Epithelial cell of proximal tubule (primary cell): Measurements from ENCODE around the gene RPL21. TPM values are rescaled to one million over a fixed set of nuclear protein-coding genes. Genes with fewer than 3 reads are reported as not detected.
"Not testable (repeated sequence)": the region's sequence is repeated elsewhere in the genome, so short reads cannot be mapped to it uniquely, and the experiment has no call there.

ENCODE experiments used
- DNase-seq: peaks from one replicate; pipeline ENCODE4 v3.0.0-alpha.2; 2011; ENCODE audit warnings: low read depth
- H3K4me3 ChIP-seq: 2 replicates; pipeline ENCODE4 v1.5.1; 2011; ENCODE audit warnings: low read depth, mild to moderate bottlenecking, low read length
- CTCF ChIP-seq: conservative IDR thresholded peaks from 2 replicates; pipeline ENCODE4 v1.5.1; 2012; ENCODE audit warnings: low read depth, mild to moderate bottlenecking, low read length
- total RNA-seq: library from RNA; depleted of rRNA; stranded (reverse); fragments of >200 nt; gene quantifications from 2 replicates; pipeline ENCODE4 v1.2.3, GENCODE V29; 2015

RPL21 gene
- total RNA-seq, 1 donor from 2014 or later, result 1,691 TPM

GRCh38 chr13:27211771-27212364, 39.5 kb upstream of the RPL21 start:
- H3K4me3 ChIP-seq, result no peak overlapping the region
- no peak for TF ChIP-seq CTCF
- DNase-seq, result peak; percentile 43

- DNase-seq, H3K4me3 ChIP-seq: not testable (repeated sequence)
Observed at GRCh38 chr13:27213386-27213785, 38.0 kb upstream of the RPL21 start.

DNA sequence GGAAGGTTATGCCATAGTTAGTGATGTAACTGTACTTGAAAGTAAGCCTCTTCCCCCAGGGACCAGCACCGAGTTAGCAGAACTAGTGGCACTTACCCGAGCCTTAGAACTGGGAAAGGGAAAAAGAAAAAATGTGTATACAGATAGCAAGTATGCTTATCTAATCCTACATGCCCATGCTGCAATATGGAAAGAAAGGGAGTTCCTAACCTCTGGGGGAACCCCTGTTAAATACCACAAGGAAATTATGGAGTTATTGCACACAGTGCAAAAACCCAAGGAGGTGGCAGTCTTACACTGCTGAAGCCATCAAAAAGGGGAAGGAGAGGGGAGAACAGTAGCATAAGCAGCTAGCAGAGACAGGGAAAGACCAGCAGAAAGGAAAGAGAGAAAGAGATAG, 33.6 kb upstream of the RPL21 start:
- not testable (repeated sequence) for H3K4me3 ChIP-seq, DNase-seq

DNA sequence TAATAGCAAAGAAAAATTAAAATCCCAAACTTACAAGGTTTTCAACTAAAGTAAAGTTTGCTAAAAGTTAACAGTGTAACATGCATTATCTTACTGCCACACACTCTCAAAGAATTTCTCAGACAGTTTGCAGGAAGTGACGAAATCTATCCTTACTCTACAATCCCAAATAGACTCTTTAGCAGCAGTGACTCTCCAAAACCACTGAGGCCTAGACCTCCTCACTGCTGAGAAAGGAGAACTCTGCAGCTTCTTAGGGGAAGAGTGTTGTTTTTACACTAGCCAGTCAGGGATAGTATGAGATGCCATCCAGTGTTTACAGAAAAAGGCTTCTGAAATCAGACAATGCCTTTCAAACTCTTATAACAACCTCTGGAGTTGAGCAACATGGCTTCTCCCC, 32.5 kb upstream of the RPL21 start:
- DNase-seq, H3K4me3 ChIP-seq: not testable (repeated sequence)

DNA sequence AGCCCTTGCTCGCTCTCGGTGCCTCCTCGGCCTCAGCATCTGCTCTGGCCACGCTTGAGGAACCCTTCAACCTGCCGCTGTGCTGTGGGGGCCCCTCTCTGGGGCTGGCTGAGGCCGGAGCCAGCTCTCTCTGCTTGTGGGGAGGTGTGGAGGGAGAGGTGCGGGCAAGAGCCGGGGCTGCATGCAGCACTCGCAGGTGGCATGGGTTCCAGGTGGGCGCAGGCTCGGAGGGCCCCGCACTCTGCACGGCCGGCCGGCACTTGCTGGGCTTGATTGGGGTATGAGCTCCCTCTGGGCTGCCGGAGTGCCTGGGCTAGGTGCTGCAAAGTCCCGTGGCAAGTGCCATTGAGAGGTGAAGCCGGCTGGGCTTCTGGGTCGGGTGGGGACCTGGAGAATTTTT, 31.7 kb upstream of the RPL21 start:
- no peak for TF ChIP-seq CTCF
- no peak for DNase-seq
- no peak overlapping the region for H3K4me3 ChIP-seq

- not testable (repeated sequence) for H3K4me3 ChIP-seq
Observed at GRCh38 chr13:27222100-27222499, 29.3 kb upstream of the RPL21 start.

DNA sequence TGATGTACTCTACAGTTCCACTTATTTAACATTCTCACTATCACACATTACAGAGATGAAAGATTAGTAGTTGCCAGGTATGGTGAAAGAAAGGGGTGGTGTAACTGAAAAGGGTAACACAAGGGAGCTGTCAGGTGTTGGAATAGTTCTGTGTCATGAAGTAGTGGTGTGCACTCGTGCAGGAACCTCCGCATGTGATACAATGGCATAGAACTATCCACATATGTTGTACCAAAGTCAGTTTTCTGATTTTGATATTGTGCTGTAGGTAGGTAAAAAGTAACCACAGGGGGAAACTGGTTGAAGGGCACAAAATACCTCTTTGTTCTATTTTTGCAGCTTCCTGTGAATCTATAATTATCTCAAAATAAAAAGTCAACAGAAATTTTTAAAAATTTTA, 24.4 kb upstream of the RPL21 start:
- no peak overlapping the region for H3K4me3 ChIP-seq
- no peak for TF ChIP-seq CTCF
- DNase-seq, result no peak

More at GRCh38 chr13:27222100-27222499, 29.3 kb upstream of the RPL21 start:
- DNase-seq, result not testable (repeated sequence)

DNA sequence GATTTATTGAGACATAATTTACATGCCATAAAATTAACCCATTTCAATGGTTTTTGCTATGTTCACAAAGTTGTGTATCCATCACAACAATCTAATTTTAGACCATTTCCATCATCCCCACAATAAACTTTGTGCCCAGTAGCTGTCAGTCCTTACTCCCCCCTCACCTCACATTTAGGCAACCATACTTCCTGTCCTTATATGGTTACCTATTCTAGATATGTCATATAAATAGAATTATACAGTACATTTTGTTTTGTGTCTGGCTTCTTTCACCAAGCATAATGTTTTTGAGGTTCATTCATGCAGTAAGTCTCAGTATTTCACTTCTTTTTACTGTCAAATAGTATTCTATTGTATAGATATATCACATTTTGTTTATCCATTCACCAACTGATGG, 23.2 kb upstream of the RPL21 start:
- DNase-seq, result no peak
- TF ChIP-seq CTCF, result no peak
- H3K4me3 ChIP-seq, result no peak overlapping the region

- TF ChIP-seq CTCF, result no peak
- no peak for DNase-seq
- no peak overlapping the region for H3K4me3 ChIP-seq
Observed at GRCh38 chr13:27229642-27230041, 21.7 kb upstream of the RPL21 start.
